Adrenal gland (tissue), 12 donors: ENCODE measurements around the gene PHYH. TPM values are rescaled to one million over a fixed set of nuclear protein-coding genes. Genes with fewer than 3 reads are reported as not detected.
"Not testable (repeated sequence)": the region's sequence is repeated elsewhere in the genome, so short reads cannot be mapped to it uniquely, and the experiment has no call there.

Experiments used
- DNase-seq, 7 donors: peaks; one replicate each; pipeline ENCODE4 v3.0.0-alpha.2; 2019 to 2020
- H3K27ac ChIP-seq, 5 donors: fragments of 200-600 bp; sonication (generic) in 4 of 5; 1 replicate in 3 of 5; 2 replicates in 2 of 5; pipeline versions ENCODE4 v1.5.1 to v1.8.0; 2016 to 2020; ENCODE audit warnings: mild to moderate bottlenecking in 1 of 5
- H3K27me3 ChIP-seq: fragments of 200-600 bp; 2 replicates; pipeline ENCODE4 v1.8.0; 2021
- H3K36me3 ChIP-seq, 2 donors: fragments of 200-600 bp; replicated peaks in 1 of 2; 1 replicate in 1 of 2; 2 replicates in 1 of 2; pipeline versions ENCODE4 v1.5.1 to v1.8.0; 2018 to 2022
- H3K4me1 ChIP-seq, 2 donors: fragments of 200-600 bp; replicated peaks in 1 of 2; 1 replicate in 1 of 2; 2 replicates in 1 of 2; pipeline versions ENCODE4 v1.5.1 to v1.8.0; 2018 to 2021
- H3K4me3 ChIP-seq, 4 donors: fragments of 200-600 bp; sonication (generic) in 3 of 4; one replicate each; pipeline ENCODE4 v1.5.1; 2016 to 2018
- H3K9me3 ChIP-seq, 3 donors: fragments of 200-600 bp; sonication (generic) in 1 of 3; replicated peaks in 1 of 3; 1 replicate in 2 of 3; 2 replicates in 1 of 3; pipeline versions ENCODE4 v1.5.1 to v1.8.0; 2016 to 2021
- CTCF ChIP-seq, 6 experiments: fragments of 450-650 bp in 4 of 6; fragments of 200-600 bp in 2 of 6; sonication (generic) in 1 of 6; IDR thresholded peaks; 1 replicate in 5 of 6; 2 replicates in 1 of 6; pipeline versions ENCODE4 v1.5.1 to v1.8.0; 2016 to 2021; ENCODE audit warnings: antibody characterized with exemption in 6 of 6, mild to moderate bottlenecking in 2 of 6, moderate library complexity in 1 of 6
- POLR2A ChIP-seq, 2 donors: fragments of 450-650 bp; IDR thresholded peaks; one replicate each; pipeline ENCODE4 v1.6.1; 2017; ENCODE audit warnings: antibody characterized with exemption in 2 of 2, mild to moderate bottlenecking in 2 of 2, moderate library complexity in 1 of 2
- WGBS, 4 donors: extraction: QIAGEN DNeasy Blood & Tissue Kit in 2 of 4; methylation state at CpG; one replicate each; pipeline versions ENCODE4 v1.1.5 to v1.1.7; 2013 to 2017; 5-methylcytosine and 5-hydroxymethylcytosine counted together
- intact Hi-C, 2 donors: fragments of 100-400 bp; cut with DNase I; formaldehyde crosslinking; loops; one replicate each; pipeline versions ENCODE4 v1.14.1 to v1.15.0; 2022 to 2023
- polyA plus RNA-seq, 3 donors: library from polyadenylated mRNA; stranded (reverse); fragments of 200-250 nt in 2 of 3; fragments of 350-450 nt in 1 of 3; fragmentation: Illumina TruSeq in 1 of 3; extraction: RNeasy Lipid Tissue Mini Kit (QIAGEN cat#74804) in 1 of 3; gene quantifications; one replicate each; pipeline ENCODE4 v1.2.3, GENCODE V29; 2013 to 2014
- total RNA-seq, 9 donors: library from RNA; depleted of rRNA in 4 of 9; stranded (reverse); fragments of >200 nt in 4 of 9; fragments of 120-200 nt in 1 of 9; fragmentation: NEBNext Ultra II Directional in 1 of 9; extraction: Animal tissue kit (Norgen Biotek cat#: 25700) in 1 of 9; gene quantifications; one replicate each; pipeline versions ENCODE4 v1.1.0 to v1.2.4, GENCODE V29; 2013 to 2023
- donor health status: healthy with polysubstance abuse.
- donor health status: Bipolar disorder and iron deficiency.
- donor health status: DM: yes; HTN: yes; CAD: no.
- donor health status: DM: no; HTN: no; CAD: no.
- donor health status: DM: no; HTN: no; CAD: no.
- donor health status: DM: yes; HTN: yes; CAD: no.

The PHYH gene
- total and polyA plus RNA-seq, 12 donors = 44.2 to 140 (median 71.6) TPM

- WGBS, 4 donors = 72 to 90% (median 88%) methylated on average over 4 of the region's 4 CpGs
- no peak for TF ChIP-seq POLR2A (IDR thresholded peaks at IDR 0.05)
- H3K4me3 ChIP-seq = no peak overlapping the region
- no peaks in the 10 kb centered on the region for H3K27me3 ChIP-seq
- no peaks in the 10 kb centered on the region for H3K4me1 ChIP-seq
- H3K9me3 ChIP-seq = no peaks in the 10 kb centered on the region
- DNase-seq = no peak
- no peaks in the 10 kb centered on the region for H3K36me3 ChIP-seq
- intact Hi-C loops = no loop called here
- no peak overlapping the region for H3K27ac ChIP-seq
Observed at GRCh38 chr10:13253726-13254125, 46.1 kb downstream of the PHYH start.

- WGBS, 4 donors = 86 to 90% (median 87%) methylated on average over 4 of the region's 4 CpGs
- H3K4me3 ChIP-seq = no peak overlapping the region
- DNase-seq = no peak
- no peak overlapping the region for H3K27ac ChIP-seq
- TF ChIP-seq POLR2A (IDR thresholded peaks at IDR 0.05) (no peak), CTCF (IDR thresholded peaks at IDR 0.05) (no peak)
- no peaks in the 10 kb centered on the region for H3K27me3 ChIP-seq
- H3K9me3 ChIP-seq = no peaks in the 10 kb centered on the region
- intact Hi-C loops = no loop called here
- H3K4me1 ChIP-seq = no peaks in the 10 kb centered on the region
- no peaks in the 10 kb centered on the region for H3K36me3 ChIP-seq
Observed at GRCh38 chr10:13247784-13248183, 52.1 kb downstream of the PHYH start.

- Histone ChIP-seq H3K27ac (no peak overlapping the region), H3K9me3 (no peaks in the 10 kb centered on the region), H3K27me3 (no peaks in the 10 kb centered on the region), H3K4me1 (no peaks in the 10 kb centered on the region), H3K36me3 (no peaks in the 10 kb centered on the region), H3K4me3 (no peak overlapping the region)
- TF ChIP-seq CTCF (IDR thresholded peaks at IDR 0.05) (no peak), POLR2A (IDR thresholded peaks at IDR 0.05) (no peak)
- intact Hi-C loops = no loop called here
- no peak for DNase-seq
- WGBS, 4 donors = 77 to 84% (median 80%) methylated on average over 9 of the region's 9 CpGs
Observed at GRCh38 chr10:13247246-13247645, 52.6 kb downstream of the PHYH start.

GRCh38 chr10:13242260-13242659 is 57.6 kb downstream of the PHYH start:
- H3K4me3 ChIP-seq, H3K4me1 ChIP-seq, H3K36me3 ChIP-seq, DNase-seq, H3K27me3 ChIP-seq, intact Hi-C loops, H3K27ac ChIP-seq, H3K9me3 ChIP-seq: not testable (repeated sequence)
- 88 to 92% (median 90%) methylated on average over 5 of the region's 5 CpGs for WGBS, 4 donors

GRCh38 chr10:13241613-13242012 is 58.3 kb downstream of the PHYH start:
- TF ChIP-seq CTCF (IDR thresholded peaks at IDR 0.05) (no peak), POLR2A (IDR thresholded peaks at IDR 0.05) (no peak)
- Histone ChIP-seq H3K27ac (no peak overlapping the region), H3K4me1 (no peaks in the 10 kb centered on the region), H3K36me3 (no peaks in the 10 kb centered on the region), H3K9me3 (no peaks in the 10 kb centered on the region), H3K4me3 (no peak overlapping the region), H3K27me3 (no peaks in the 10 kb centered on the region)
- WGBS, 4 donors = 91 to 96% (median 92%) methylated on average over 2 to 3 of the region's 3 CpGs
- DNase-seq = no peak
- intact Hi-C loops = no loop called here
